HG02981 (cell line): Measurements from ENCODE around the gene DCDC1.

Experiments used
- ATAC-seq: cut with Tn5 transposase; IDR thresholded peaks from one replicate; pipeline ENCODE4 v1.9.1; 2021; ENCODE audit warnings: mild to moderate bottlenecking, moderate library complexity; ENCODE audit not compliant: unreplicated experiment

Gene DCDC1

DNA sequence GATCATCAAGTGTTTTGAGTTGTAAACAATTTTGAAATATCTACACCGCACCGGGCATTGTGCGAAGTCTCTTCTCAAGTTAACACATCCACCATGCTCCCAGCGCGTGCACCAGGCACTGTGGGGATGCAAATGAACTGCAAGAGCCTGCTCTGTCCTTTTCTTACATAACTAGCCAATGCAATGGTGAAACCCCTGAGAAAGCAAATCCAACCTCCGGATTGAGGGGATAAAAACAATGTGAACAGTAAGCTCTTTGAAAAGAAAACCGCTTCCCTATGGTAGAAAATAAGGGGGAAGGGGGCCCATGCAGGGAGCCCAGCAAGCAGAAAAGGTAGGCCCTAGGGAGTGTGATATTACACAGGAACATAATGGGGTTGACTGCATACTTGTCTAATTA lies 508.5 kb downstream of the DCDC1 start:
- ATAC-seq, result no peak

GRCh38 chr11:30860146-30860545 lies 509.4 kb downstream of the DCDC1 start:
- ATAC-seq, result no peak

GRCh38 chr11:30859669-30860068 lies 509.9 kb downstream of the DCDC1 start:
- ATAC-seq, result no peak

GRCh38 chr11:30855383-30856006 lies 514.0 kb downstream of the DCDC1 start:
- ATAC-seq, result no peak

- no peak for ATAC-seq
Measured at GRCh38 chr11:30853439-30853838, 516.1 kb downstream of the DCDC1 start.

DNA sequence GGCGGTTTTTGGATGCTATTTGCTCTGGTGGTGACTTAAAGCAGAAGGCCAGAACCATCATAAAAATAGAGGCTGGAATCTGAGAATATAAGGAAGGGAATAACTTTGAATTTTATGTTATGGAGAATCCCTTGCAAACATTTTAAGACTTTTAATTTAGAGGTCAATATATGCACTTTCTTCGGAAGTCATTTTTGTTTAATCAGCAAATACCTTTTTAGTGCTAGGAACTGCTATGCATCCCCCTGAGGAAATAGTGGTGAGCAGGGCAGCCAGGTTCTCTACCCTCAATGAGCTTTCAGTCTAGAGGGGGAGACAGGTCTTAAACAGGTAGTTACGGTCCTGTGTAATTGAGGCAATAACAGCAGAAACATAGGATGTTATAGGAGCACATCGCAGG lies 516.9 kb downstream of the DCDC1 start:
- no peak for ATAC-seq

- no peak for ATAC-seq
Measured at GRCh38 chr11:30852091-30852490, 517.4 kb downstream of the DCDC1 start.

DNA sequence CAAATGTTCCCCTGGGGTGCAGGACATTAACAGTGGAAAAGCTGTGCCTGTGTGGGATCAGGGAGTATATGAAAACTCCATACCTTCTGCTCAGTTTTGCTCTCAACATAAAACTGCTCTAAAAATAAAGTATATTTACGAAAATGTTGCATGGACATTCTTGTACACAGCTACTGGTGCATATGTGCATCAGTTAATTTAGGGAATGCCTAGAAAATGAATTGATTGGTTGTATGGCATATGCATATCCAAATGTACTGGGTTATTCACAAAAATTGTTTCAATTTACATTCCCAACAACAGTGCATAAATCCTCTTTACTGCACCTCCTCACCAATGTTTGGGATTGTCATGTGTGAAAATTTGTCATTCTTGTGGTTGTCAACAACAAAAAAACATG lies 532.3 kb downstream of the DCDC1 start:
- ATAC-seq, result no peak

DNA sequence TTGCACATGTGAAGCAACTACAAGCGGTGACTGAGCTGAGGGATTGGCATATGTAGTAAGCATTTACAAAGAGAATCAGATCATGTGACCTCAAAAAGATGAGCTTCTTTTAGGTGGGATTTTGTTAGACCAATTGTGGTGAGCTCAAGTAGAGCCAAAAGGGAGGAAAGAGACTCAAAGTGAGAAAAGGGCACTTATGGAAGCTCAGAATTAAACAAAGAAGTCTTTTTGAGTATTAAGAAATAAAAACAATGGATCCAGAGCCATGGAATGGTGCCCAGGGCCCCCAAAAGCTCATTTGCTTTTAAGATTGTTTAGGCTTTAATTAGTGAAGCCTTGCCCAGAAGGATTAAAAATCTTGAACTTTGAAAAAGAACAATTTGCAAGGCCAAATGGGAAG lies 536.7 kb downstream of the DCDC1 start:
- no peak for ATAC-seq

DNA sequence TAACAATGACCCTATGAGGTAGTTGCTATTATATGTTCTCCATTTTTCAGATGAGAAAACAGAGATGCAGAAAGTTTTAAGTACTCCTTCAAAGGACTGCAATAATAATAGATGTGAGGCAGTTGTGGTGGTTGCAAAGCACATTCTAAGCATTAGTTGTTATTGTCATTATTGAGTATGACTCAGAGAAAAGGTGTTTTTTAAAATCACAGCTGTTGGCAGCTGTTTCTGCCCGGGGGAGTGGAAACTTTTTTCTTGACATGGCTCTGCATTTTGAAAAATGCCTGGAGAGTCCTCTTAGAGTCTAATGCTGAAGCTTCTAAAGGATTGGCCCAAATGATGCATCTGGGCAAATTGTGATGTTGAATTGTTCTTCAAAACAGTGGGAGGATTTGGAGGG lies 538.9 kb downstream of the DCDC1 start:
- no peak for ATAC-seq

- ATAC-seq, result no peak
Measured at GRCh38 chr11:30826911-30827310, 542.6 kb downstream of the DCDC1 start.

DNA sequence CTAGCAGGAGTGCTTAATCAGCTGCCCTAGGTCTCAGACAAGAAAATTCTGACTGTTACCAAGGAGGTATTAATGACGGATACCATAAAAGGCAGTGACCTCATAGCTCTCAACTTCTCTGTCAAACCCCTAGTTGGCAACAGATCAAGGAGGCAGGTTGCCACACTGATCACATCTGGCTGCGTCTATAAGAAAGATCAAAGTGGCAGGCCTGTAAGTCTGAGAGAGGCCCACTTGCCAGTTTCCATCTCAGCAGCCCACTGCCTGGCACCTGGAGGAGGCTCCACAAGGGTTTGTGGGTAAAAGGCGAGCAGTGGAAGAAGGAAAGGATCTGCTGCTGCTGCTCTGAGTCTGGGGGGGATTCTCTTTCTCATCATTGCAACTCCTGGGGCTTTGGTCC lies 543.8 kb downstream of the DCDC1 start:
- ATAC-seq, result no peak

GRCh38 chr11:30823119-30823518 lies 546.4 kb downstream of the DCDC1 start:
- ATAC-seq, result no peak

DNA sequence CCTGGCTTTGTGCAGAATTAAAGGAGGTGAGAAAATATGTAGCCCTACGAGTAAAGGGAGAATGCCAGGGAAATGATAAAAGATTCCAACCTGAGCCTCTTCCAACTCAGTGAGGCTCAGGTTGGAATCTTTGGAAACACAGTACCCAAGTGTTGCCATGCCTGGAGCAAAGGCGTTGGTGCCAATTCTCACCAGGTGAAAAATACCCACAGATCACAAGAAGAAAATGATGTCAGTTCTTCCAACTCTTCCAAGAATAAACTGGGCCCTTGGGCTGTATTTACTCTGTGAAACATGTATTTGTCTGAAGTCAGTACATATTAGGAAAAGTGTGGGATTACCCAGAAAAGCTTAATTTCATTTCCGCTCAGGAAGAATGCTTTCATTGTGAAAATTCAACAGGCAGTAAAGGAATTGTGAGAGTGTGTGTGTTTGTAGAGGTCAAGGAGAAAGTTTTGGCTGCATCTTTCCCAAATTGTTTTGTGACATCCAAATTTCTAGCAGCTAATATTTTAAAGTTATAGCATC lies 548.0 kb downstream of the DCDC1 start:
- ATAC-seq, result no peak

DNA sequence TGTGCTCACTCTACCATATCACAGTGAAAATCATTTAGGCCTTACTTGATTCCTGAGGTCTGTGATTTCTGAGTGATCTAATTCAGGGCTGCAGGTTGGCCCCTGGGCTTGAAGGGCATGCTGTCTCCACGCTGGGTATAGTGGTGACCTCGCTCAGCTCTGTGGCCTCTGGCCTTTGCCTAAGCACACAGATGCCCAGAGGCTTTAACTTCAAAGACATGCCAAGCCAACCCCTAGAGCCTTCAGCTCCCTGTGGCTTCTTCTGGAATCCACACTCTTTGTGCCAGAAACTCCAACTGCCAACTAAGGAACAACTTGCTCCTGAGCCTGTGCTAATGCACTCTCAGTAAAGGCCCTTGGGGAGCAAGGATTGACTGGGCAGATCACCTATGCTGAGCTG lies 550.8 kb downstream of the DCDC1 start:
- no peak for ATAC-seq

- no peak for ATAC-seq
Measured at GRCh38 chr11:30816959-30817880, 552.3 kb downstream of the DCDC1 start.

DNA sequence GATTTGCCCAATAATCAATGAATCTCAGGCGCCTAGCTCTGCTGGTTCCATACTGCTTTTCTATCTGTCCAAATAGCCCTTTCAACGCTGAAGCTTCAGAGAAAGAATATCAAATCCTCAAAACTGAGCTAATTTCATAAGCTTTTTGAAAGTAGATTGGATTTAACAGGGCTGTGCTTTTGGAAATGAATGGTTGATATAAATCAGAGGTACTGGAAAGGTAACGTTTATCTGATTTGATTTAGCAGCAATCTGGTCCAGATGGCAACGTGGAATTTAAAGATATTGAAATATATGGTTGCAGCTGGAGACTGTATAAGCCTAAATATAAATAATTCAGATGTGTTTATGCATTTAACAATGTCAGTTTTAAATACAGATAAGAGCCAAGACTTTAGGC lies 553.9 kb downstream of the DCDC1 start:
- ATAC-seq, result no peak

- ATAC-seq, result no peak
Measured at GRCh38 chr11:30814737-30815136, 554.8 kb downstream of the DCDC1 start.
